Measurements from ENCODE around the gene DRD3.

DNA sequence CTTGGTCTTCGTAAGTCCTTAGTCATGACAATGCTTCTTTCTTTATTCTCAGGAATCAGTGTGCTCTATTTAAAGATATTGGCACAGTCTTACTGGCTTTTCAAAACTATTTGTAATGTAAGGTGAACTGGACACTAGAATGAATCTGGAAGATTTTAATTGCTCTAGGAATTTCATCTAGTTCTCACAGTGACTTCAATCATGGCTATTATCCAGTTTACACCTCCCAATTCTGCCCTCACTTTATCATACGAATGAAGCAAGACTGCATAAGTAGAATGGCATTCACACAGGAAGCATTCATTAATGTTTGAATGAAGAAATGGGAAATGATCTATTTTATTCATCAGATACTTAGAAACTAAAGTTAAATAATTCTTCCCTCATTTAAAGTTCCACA, 26.7 kb upstream of the DRD3 start:
- TF ChIP-seq, protein P1, sequence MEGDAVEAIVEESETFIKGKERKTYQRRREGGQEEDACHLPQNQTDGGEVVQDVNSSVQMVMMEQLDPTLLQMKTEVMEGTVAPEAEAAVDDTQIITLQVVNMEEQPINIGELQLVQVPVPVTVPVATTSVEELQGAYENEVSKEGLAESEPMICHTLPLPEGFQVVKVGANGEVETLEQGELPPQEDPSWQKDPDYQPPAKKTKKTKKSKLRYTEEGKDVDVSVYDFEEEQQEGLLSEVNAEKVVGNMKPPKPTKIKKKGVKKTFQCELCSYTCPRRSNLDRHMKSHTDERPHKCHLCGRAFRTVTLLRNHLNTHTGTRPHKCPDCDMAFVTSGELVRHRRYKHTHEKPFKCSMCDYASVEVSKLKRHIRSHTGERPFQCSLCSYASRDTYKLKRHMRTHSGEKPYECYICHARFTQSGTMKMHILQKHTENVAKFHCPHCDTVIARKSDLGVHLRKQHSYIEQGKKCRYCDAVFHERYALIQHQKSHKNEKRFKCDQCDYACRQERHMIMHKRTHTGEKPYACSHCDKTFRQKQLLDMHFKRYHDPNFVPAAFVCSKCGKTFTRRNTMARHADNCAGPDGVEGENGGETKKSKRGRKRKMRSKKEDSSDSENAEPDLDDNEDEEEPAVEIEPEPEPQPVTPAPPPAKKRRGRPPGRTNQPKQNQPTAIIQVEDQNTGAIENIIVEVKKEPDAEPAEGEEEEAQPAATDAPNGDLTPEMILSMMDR (conservative IDR thresholded peaks at IDR 0.05; ENCODE audit: low read length) = no peak
- no peak for TF ChIP-seq EZH2phosphoT487 (IDR thresholded peaks at IDR 0.05; ENCODE audit: borderline replicate concordance, low read depth, low read length)
